Upper lobe of left lung (tissue), 6 donors: ENCODE measurements around the gene VAV2. TPM values are rescaled to one million over a fixed set of nuclear protein-coding genes. Genes with fewer than 3 reads are reported as not detected.

Experiments
- ATAC-seq, 2 donors: fragments of 200-7000 bp; cut with Tn5 transposase; one replicate each; pipeline ENCODE4 v1.9.1; 2022; ENCODE audit warnings: mild to moderate bottlenecking in 2 of 2, moderate library complexity in 2 of 2; ENCODE audit not compliant: low FRiP score in 2 of 2
- DNase-seq, 2 donors: peaks; one replicate each; pipeline ENCODE4 v3.0.0-alpha.2; 2019 to 2020
- H3K27ac ChIP-seq, 4 donors: fragments of 200-600 bp; sonication (generic); one replicate each; pipeline ENCODE4 v1.5.1; 2016 to 2019
- H3K27me3 ChIP-seq, 4 donors: fragments of 200-600 bp; sonication (generic); one replicate each; pipeline ENCODE4 v1.5.1; 2017 to 2019
- H3K36me3 ChIP-seq, 4 donors: fragments of 200-600 bp; sonication (generic); one replicate each; pipeline ENCODE4 v1.5.1; 2016 to 2019
- H3K4me1 ChIP-seq, 4 donors: fragments of 200-600 bp; sonication (generic); one replicate each; pipeline ENCODE4 v1.5.1; 2018 to 2019
- H3K4me3 ChIP-seq, 4 donors: fragments of 200-600 bp; sonication (generic); one replicate each; pipeline ENCODE4 v1.5.1; 2017 to 2019; ENCODE audit warnings: mild to moderate bottlenecking in 2 of 4, moderate library complexity in 1 of 4
- H3K9me3 ChIP-seq, 4 donors: fragments of 200-600 bp; sonication (generic); one replicate each; pipeline ENCODE4 v1.5.1; 2018 to 2019
- CTCF ChIP-seq, 6 experiments: fragments of 450-650 bp in 4 of 6; fragments of 200-600 bp in 2 of 6; sonication (generic) in 2 of 6; IDR thresholded peaks; one replicate each; pipeline ENCODE4 v1.5.1; 2016 to 2019; ENCODE audit warnings: antibody characterized with exemption in 6 of 6
- EP300 ChIP-seq, 4 donors: sonication (generic); formaldehyde crosslinking; IDR thresholded peaks; one replicate each; pipeline ENCODE4 v1.5.1; 2017; ENCODE audit warnings: antibody characterized with exemption in 4 of 4, control low read depth in 2 of 4
- POLR2A ChIP-seq, 4 donors: fragments of 450-650 bp; IDR thresholded peaks; one replicate each; pipeline ENCODE4 v1.5.1; 2016 to 2017; ENCODE audit warnings: antibody characterized with exemption in 4 of 4, mild to moderate bottlenecking in 2 of 4
- POLR2AphosphoS5 ChIP-seq, 2 donors: sonication (generic); formaldehyde crosslinking; IDR thresholded peaks; one replicate each; pipeline ENCODE4 v1.5.1; 2017; ENCODE audit warnings: antibody characterized with exemption in 2 of 2
- WGBS, 2 donors: methylation state at CpG; one replicate each; pipeline ENCODE4 v1.1.5; 2017 to 2018; 5-methylcytosine and 5-hydroxymethylcytosine counted together
- total RNA-seq, 6 donors: library from RNA; depleted of rRNA in 4 of 6; stranded (reverse); fragments of >200 nt in 4 of 6; gene quantifications; one replicate each; pipeline versions ENCODE4 v1.1.0 to v1.2.1, GENCODE V29; 2016 to 2021
- donor health status: DM: no; HTN: no; CAD: no; lungs with moderate emphysema.
- donor health status: DM: no; HTN: yes; CAD: no; lungs with severe emphysema.

The VAV2 gene
- total RNA-seq, 6 donors from 2014 or later, result 12.0 to 38.8 (median 22.0) TPM

- DNase-seq, result no peak
- 78 to 79% methylated on average over 6 to 13 of the region's 13 CpGs for WGBS, 2 donors
Measured at GRCh38 chr9:133906218-133906617, 85.9 kb downstream of the VAV2 start.

GRCh38 chr9:133905493-133905892 lies 86.6 kb downstream of the VAV2 start:
- peaks cover 2 to 15% (median 5%) of the 10 kb centered on the region in 4 donors for H3K4me1 ChIP-seq
- DNase-seq (no peak), ATAC-seq (no peak)
- no peaks in the 10 kb centered on the region for H3K9me3 ChIP-seq
- no peak for TF ChIP-seq POLR2A (IDR thresholded peaks at IDR 0.05)
- TF ChIP-seq EP300 (IDR thresholded peaks at IDR 0.05), result no peak
- TF ChIP-seq CTCF (IDR thresholded peaks at IDR 0.05), result no peak
- TF ChIP-seq POLR2AphosphoS5 (IDR thresholded peaks at IDR 0.05), result no peak
- 90 to 92% methylated on average over 3 to 4 of the region's 6 CpGs for whole genome bisulfite sequencing, 2 donors
- H3K27ac ChIP-seq, result no peak overlapping the region
- no peaks in the 10 kb centered on the region for H3K36me3 ChIP-seq
- H3K4me3 ChIP-seq, result no peak overlapping the region
- H3K27me3 ChIP-seq, result no peaks in the 10 kb centered on the region

More at GRCh38 chr9:133906218-133906617, 85.9 kb downstream of the VAV2 start:
- Histone ChIP-seq H3K9me3 (no peaks in the 10 kb centered on the region), H3K36me3 (no peaks in the 10 kb centered on the region), H3K4me1 (peaks cover 2 to 15% (median 5%) of the 10 kb centered on the region in 4 donors), H3K27me3 (no peaks in the 10 kb centered on the region), H3K4me3 (no peak overlapping the region), H3K27ac (peak overlapping the region in 1 of 4 donors; percentile 27)
- TF ChIP-seq POLR2AphosphoS5 (IDR thresholded peaks at IDR 0.05) (no peak), CTCF (IDR thresholded peaks at IDR 0.05) (no peak), EP300 (IDR thresholded peaks at IDR 0.05) (no peak), POLR2A (IDR thresholded peaks at IDR 0.05) (no peak)
- ATAC-seq, result no peak

GRCh38 chr9:133904346-133905090 lies 87.6 kb downstream of the VAV2 start:
- DNase-seq (no peak), ATAC-seq (no peak)
- Histone ChIP-seq H3K27me3 (no peaks in the 10 kb centered on the region), H3K36me3 (no peaks in the 10 kb centered on the region), H3K4me3 (no peak overlapping the region), H3K9me3 (no peaks in the 10 kb centered on the region), H3K4me1 (peaks cover 2 to 15% (median 5%) of the 10 kb centered on the region in 4 donors), H3K27ac (no peak overlapping the region)
- 77 to 85% methylated on average over 12 to 29 of the region's 29 CpGs for WGBS, 2 donors
- no peak for TF ChIP-seq POLR2A (IDR thresholded peaks at IDR 0.05)
- TF ChIP-seq POLR2AphosphoS5 (IDR thresholded peaks at IDR 0.05), result no peak
- TF ChIP-seq CTCF (IDR thresholded peaks at IDR 0.05), result no peak
- no peak for TF ChIP-seq EP300 (IDR thresholded peaks at IDR 0.05)

GRCh38 chr9:133901184-133901835 lies 90.8 kb downstream of the VAV2 start:
- no peak for DNase-seq
- Histone ChIP-seq H3K4me3 (no peak overlapping the region), H3K4me1 (peaks cover 0 to under 1% (median 0%) of the 10 kb centered on the region in 4 donors), H3K36me3 (no peaks in the 10 kb centered on the region), H3K27me3 (no peaks in the 10 kb centered on the region), H3K27ac (no peak overlapping the region), H3K9me3 (no peaks in the 10 kb centered on the region)
- TF ChIP-seq CTCF (IDR thresholded peaks at IDR 0.05), result no peak
- TF ChIP-seq POLR2AphosphoS5 (IDR thresholded peaks at IDR 0.05), result no peak
- TF ChIP-seq EP300 (IDR thresholded peaks at IDR 0.05), result no peak
- no peak for TF ChIP-seq POLR2A (IDR thresholded peaks at IDR 0.05)
- WGBS, 2 donors, result 86 to 91% methylated on average over 13 to 17 of the region's 18 CpGs
- no peak for ATAC-seq
